ENCODE results near the gene ELFN1.
"Not testable (repeated sequence)": the region's sequence is repeated elsewhere in the genome, so short reads cannot be mapped to it uniquely, and the experiment has no call there.

The ELFN1 gene

GRCh38 chr7:1762238-1762945 lies 92.3 kb downstream of the ELFN1 start:
- no peak for DNase-seq

- DNase-seq, result no peak
Measured at GRCh38 chr7:1763033-1763432, 93.0 kb downstream of the ELFN1 start.

GRCh38 chr7:1763911-1764310 lies 93.8 kb downstream of the ELFN1 start:
- DNase-seq, result not testable (repeated sequence)

- no peak for DNase-seq
Measured at GRCh38 chr7:1765336-1765735, 95.3 kb downstream of the ELFN1 start.

GRCh38 chr7:1767524-1767923 lies 97.4 kb downstream of the ELFN1 start:
- DNase-seq, result no peak

- no peak for DNase-seq
Measured at GRCh38 chr7:1768832-1769231, 98.8 kb downstream of the ELFN1 start.

GRCh38 chr7:1769286-1770200 lies 99.5 kb downstream of the ELFN1 start:
- no peak for DNase-seq

GRCh38 chr7:1770331-1770730 lies 100.3 kb downstream of the ELFN1 start:
- no peak for DNase-seq

- no peak for DNase-seq
Measured at GRCh38 chr7:1775389-1775788, 105.3 kb downstream of the ELFN1 start.

GRCh38 chr7:1777122-1777521 lies 107.0 kb downstream of the ELFN1 start:
- DNase-seq, result no peak

GRCh38 chr7:1779445-1779844 lies 109.4 kb downstream of the ELFN1 start:
- no peak for DNase-seq

- no peak for DNase-seq
Measured at GRCh38 chr7:1781369-1781768, 111.3 kb downstream of the ELFN1 start.

GRCh38 chr7:1785839-1786238 lies 115.8 kb downstream of the ELFN1 start:
- DNase-seq, result no peak

- no peak for DNase-seq
Measured at GRCh38 chr7:1787241-1787640, 117.2 kb downstream of the ELFN1 start.

- no peak for DNase-seq
Measured at GRCh38 chr7:1787681-1788235, 117.7 kb downstream of the ELFN1 start.

GRCh38 chr7:1794888-1795542 lies 124.9 kb downstream of the ELFN1 start:
- DNase-seq, result no peak
